ENCODE measurements around the gene NAXD. TPM values are rescaled to one million over a fixed set of nuclear protein-coding genes. Genes with fewer than 3 reads are reported as not detected.
A peak's percentile ranks its signal among the peaks of the same experiment; 100 is the strongest.

Gene NAXD
- total and polyA plus RNA-seq, 10 of the 15 experiments (the other 5 are each of a cell fraction or from before 2014, with no cell fraction given), result 1.5 to 36.2 (median 23.8) TPM

DNA sequence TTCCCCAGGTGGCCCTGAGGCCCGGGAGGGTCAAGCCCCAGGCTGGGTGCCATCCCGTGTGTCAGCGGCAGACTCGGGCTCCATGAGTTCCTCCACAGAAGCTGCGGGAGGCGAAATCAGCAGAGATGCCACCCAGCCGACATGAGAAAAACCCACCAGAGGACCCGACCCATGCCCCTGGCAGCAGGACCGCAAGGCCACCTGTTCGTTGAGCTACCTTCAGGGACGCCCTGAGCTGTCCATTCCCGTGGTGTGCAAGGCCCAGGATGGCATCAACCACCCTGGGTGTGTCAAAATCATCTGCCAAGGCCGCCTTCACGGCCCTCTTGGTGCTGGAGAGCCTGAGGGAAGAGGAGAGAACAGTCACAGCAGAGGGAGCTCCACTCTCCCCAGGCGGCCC is 30.4 kb downstream of the NAXD start (continued):
- TF ChIP-seq, protein P1, sequence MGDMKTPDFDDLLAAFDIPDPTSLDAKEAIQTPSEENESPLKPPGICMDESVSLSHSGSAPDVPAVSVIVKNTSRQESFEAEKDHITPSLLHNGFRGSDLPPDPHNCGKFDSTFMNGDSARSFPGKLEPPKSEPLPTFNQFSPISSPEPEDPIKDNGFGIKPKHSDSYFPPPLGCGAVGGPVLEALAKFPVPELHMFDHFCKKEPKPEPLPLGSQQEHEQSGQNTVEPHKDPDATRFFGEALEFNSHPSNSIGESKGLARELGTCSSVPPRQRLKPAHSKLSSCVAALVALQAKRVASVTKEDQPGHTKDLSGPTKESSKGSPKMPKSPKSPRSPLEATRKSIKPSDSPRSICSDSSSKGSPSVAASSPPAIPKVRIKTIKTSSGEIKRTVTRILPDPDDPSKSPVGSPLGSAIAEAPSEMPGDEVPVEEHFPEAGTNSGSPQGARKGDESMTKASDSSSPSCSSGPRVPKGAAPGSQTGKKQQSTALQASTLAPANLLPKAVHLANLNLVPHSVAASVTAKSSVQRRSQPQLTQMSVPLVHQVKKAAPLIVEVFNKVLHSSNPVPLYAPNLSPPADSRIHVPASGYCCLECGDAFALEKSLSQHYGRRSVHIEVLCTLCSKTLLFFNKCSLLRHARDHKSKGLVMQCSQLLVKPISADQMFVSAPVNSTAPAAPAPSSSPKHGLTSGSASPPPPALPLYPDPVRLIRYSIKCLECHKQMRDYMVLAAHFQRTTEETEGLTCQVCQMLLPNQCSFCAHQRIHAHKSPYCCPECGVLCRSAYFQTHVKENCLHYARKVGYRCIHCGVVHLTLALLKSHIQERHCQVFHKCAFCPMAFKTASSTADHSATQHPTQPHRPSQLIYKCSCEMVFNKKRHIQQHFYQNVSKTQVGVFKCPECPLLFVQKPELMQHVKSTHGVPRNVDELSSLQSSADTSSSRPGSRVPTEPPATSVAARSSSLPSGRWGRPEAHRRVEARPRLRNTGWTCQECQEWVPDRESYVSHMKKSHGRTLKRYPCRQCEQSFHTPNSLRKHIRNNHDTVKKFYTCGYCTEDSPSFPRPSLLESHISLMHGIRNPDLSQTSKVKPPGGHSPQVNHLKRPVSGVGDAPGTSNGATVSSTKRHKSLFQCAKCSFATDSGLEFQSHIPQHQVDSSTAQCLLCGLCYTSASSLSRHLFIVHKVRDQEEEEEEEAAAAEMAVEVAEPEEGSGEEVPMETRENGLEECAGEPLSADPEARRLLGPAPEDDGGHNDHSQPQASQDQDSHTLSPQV (IDR thresholded peaks at IDR 0.05), result no peak

DNA sequence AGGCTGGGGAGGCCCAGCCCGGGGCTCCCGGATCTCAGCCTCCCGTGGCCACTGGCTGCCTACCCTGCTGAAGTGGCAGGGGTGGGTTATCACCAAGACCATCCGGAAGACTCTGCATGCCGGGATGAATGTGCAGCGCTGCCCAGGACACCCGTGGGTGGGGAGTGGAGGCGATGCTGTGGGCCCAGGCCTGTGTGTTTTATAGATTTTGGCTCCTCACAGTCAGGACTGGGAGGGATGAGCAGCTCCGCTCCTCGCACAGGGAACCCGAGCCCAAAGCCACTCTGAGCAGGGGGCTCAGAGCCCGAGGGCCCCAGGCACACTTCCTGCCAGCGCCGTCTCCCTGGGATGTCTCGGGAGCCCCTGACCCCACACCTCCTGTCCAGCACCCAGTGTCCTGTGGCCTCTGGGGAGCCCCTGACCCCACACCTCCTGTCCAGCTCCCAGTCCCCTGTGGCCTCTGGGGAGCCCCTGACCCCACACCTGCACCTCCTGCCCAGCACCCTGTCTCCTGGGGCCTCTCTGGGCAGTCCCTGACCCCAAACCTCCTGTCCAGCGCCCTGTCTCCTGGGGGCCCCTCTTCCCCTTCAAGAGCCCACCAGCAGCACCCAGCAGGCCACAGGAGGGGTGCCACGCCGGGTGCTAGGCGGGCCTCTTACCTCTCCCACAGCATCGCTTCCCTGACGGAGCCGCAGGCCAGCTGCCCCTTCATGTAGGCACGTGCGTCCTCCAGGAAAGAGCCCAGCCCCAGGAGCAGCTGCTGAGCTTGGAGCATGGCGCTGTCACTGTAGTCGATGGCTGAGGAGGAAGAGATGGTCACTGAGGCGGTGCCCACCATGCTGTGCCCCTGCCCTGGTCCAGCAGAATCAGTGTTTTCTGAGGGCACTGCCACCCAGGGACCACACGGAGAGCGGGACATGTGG is 31.4 kb downstream of the NAXD start:
- BruUV-seq (replicated peaks), result no TSS peak
- no peak overlapping the region for H3K4me3 ChIP-seq
- H3K27me3 ChIP-seq (replicated peaks in 1 of 2; ENCODE audit: control insufficient read depth in 2 of 2, insufficient read depth in 2 of 2, low read length in 1 of 2), result no peaks in the 10 kb centered on the region
- ChIA-PET POLR2A (no interaction called here), CTCF (interaction anchor here (0.8 to 1.6 kb wide), 3 partner anchors 53 to 169 kb away, joined by 3 to 4 read pairs (median 3); no protein-coding TSS in a partner anchor), SMC1A (ENCODE audit: uncharacterized antibody, unreplicated experiment) (interaction anchor here (0.8 to 2.4 kb wide), 2 partner anchors 71 to 166 kb away, joined by 3 to 8 read pairs; no protein-coding TSS in a partner anchor), RAD21 (ENCODE audit: unreplicated experiment) (no interaction called here)
- no peak overlapping the region for H2AFZ ChIP-seq (ENCODE audit: control insufficient read depth, low read depth, low read length)
- TF ChIP-seq POLR2A (IDR thresholded peaks at IDR 0.05; ENCODE audit: low read depth, low read length), result peak; percentile 18; the same call in 1 of the 2 replicates
- TF ChIP-seq TCF12 (IDR thresholded peaks at IDR 0.05; ENCODE audit: low read depth, low read length), result no peak
- 0 out of 2 replicates have a peak, but pooled peaks cover 3% of the 10 kb centered on the region for H3K4me1 ChIP-seq (ENCODE audit: control insufficient read depth, insufficient read depth, low read length)
- H3K36me3 ChIP-seq (ENCODE audit: control insufficient read depth in 2 of 2, insufficient read depth in 2 of 2, low read length in 1 of 2), result peaks cover 27 to 29% of the 10 kb centered on the region in 2 experiments
- H3K9me3 ChIP-seq (replicated peaks; ENCODE audit: control insufficient read depth, insufficient read depth, low read length), result no peaks in the 10 kb centered on the region
- DNase-seq (ENCODE audit: low read depth, low spot score) (no peak), ATAC-seq (no peak), FAIRE-seq (no peak)
- H3K4me2 ChIP-seq (ENCODE audit: control insufficient read depth, insufficient read depth), result no peak overlapping the region
- no peak overlapping the region for H3K27ac ChIP-seq (ENCODE audit: control insufficient read depth, insufficient read depth)
- 88% methylated on average over 27 of the region's 29 CpGs for WGBS (ENCODE audit: insufficient coverage, insufficient replicate concordance, low lambda C conversion rate, missing lambda C conversion rate)
- intact Hi-C loops (cut with micrococcal nuclease; ENCODE audit: unreplicated experiment) (no loop called here), in situ Hi-C loops (cut with MboI) (no loop called here)
- no peaks in the 10 kb centered on the region for H3K79me2 ChIP-seq (ENCODE audit: control insufficient read depth, insufficient read depth, low read length)
- H4K20me1 ChIP-seq (ENCODE audit: control insufficient read depth, insufficient read depth), result no peaks in the 10 kb centered on the region
- H3K9ac ChIP-seq (ENCODE audit: control insufficient read depth, insufficient read depth, low read length), result no peak overlapping the region
